ENCODE results near the gene CNNM1.

DNA sequence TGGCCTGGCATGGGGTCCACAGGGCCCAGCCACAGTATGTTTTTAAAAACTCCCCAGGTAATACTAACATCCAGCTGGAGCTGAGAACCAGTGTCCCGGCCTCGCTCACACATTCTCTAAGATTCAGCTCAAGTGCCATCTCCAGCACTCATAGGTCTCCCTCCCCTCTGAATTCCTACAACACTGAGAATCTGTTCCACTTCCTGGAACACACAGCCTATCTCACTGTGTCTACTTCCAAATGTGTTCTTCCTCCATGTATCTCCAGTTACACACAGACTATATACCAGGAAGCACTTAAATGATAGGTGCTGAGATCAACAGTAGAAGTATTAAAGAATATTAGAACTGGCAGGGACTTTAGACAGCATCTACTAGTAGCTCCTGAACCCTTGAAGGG lies 90.5 kb downstream of the CNNM1 start:
- TF ChIP-seq, protein P1, sequence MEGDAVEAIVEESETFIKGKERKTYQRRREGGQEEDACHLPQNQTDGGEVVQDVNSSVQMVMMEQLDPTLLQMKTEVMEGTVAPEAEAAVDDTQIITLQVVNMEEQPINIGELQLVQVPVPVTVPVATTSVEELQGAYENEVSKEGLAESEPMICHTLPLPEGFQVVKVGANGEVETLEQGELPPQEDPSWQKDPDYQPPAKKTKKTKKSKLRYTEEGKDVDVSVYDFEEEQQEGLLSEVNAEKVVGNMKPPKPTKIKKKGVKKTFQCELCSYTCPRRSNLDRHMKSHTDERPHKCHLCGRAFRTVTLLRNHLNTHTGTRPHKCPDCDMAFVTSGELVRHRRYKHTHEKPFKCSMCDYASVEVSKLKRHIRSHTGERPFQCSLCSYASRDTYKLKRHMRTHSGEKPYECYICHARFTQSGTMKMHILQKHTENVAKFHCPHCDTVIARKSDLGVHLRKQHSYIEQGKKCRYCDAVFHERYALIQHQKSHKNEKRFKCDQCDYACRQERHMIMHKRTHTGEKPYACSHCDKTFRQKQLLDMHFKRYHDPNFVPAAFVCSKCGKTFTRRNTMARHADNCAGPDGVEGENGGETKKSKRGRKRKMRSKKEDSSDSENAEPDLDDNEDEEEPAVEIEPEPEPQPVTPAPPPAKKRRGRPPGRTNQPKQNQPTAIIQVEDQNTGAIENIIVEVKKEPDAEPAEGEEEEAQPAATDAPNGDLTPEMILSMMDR (IDR thresholded peaks at IDR 0.05): no peak
- no peak for TF ChIP-seq POLR2A (IDR thresholded peaks at IDR 0.05)

Measured in uterus (tissue), 2 donors.